ENCODE results near the gene ADAMTS9.
"Not testable (repeated sequence)": the region's sequence is repeated elsewhere in the genome, so short reads cannot be mapped to it uniquely, and the experiment has no call there.

The ADAMTS9 gene

DNA sequence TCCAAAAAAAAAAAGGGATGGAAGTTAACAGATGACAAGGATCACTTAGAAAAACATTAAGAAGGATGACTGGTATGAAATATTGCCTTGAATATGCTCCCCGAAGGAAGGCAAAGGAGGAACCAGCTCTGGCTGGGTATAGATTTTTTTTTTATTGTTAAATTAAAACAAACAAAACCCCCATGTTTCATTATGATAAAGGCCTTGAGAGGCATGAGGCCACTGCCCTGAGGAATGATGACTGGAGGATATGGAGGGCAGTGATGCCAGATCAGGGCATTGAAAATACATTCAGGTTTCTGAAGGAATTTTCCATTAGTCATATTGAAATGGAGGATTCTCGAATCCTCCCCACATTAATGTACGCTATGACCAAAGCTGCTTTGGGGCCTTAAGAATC is 120.9 kb downstream of the ADAMTS9 start:
- no peak for DNase-seq

DNA sequence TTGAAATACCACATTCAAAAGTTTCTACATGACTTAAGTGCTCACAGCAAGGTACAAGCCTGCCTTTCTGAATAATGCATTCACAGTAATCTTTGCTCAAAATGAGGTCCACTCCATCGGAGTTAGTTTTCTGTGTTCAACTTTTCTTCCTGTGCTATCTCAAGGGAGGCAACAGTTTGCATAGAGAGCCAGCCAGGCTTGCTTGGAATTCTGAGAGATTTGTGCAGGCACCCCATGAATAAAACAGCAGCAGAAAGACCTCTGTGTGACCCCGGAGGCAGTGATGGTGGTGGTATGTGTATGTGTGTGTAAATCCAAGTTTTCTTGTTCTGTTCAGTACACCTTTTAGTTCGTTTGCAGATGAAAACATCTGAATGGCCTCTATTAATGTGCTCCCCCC is 124.0 kb downstream of the ADAMTS9 start:
- DNase-seq, result no peak

- no peak for DNase-seq
Observed at GRCh38 chr3:64561868-64562267, 125.9 kb downstream of the ADAMTS9 start.

GRCh38 chr3:64561325-64561843 is 126.4 kb downstream of the ADAMTS9 start:
- DNase-seq, result no peak

GRCh38 chr3:64560791-64561190 is 127.0 kb downstream of the ADAMTS9 start:
- no peak for DNase-seq

- DNase-seq, result no peak
Observed at GRCh38 chr3:64559588-64559987, 128.2 kb downstream of the ADAMTS9 start.

DNA sequence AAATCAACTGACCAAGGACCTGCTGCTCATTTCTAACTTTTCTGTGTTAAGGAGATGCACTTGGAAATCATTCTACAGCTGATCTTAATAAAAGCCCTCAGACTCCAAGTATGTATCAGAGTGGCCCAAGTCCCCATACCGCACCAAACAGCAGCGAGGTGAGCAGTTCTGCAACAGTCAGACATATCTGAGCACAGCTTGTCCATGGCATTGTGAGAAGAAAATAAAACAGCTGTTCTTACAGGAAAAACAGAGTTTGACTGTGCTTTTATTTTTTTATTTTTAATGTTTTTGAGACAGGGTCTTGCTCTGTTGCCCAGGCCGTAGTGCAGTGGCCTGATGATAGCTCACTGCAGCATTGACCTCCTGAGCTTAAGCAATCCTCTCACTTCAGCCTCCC is 131.8 kb downstream of the ADAMTS9 start:
- DNase-seq, result no peak

- no peak for DNase-seq
Observed at GRCh38 chr3:64555351-64555750, 132.4 kb downstream of the ADAMTS9 start.

- DNase-seq, result no peak
Observed at GRCh38 chr3:64554096-64554920, 133.5 kb downstream of the ADAMTS9 start.

DNA sequence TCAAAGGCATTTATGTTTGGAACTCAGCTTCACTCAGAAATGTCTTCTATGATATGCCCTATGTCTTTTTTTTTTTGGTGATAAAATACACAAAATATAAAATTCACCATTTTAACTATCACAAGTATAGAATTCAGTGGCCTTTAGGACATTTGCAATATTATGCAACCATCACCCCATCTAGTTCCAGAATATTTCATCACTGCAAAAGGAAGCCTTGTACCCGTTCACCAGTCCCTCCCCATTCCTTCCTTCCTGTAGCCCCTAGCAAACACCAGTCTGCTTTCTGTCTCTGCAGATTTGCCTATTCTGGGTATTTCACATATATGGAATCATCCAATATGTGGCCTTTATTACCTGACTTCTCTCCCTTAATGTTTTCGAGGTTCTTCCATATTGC is 134.8 kb downstream of the ADAMTS9 start:
- no peak for DNase-seq

GRCh38 chr3:64552160-64552559 is 135.6 kb downstream of the ADAMTS9 start:
- no peak for DNase-seq

GRCh38 chr3:64551697-64552096 is 136.1 kb downstream of the ADAMTS9 start:
- DNase-seq, result no peak

DNA sequence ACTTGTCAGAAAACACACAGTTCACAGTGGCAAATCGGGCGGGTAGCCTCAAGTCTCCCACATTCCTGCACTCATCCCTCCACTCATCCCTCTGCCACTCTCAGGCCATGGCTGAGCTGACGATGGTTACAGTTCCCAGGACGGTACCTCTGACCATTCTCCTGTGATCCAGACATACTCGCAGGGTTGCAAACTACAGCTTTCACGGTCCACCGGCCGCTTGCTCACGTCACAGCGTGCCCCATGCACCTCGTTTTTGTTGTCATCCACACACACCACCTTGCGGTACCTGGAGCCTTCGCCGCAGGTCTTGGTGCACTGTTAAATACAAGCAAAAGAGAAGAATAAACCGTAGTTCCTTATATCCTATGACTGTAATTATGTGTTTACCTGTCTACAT is 137.1 kb downstream of the ADAMTS9 start:
- no peak for DNase-seq

DNA sequence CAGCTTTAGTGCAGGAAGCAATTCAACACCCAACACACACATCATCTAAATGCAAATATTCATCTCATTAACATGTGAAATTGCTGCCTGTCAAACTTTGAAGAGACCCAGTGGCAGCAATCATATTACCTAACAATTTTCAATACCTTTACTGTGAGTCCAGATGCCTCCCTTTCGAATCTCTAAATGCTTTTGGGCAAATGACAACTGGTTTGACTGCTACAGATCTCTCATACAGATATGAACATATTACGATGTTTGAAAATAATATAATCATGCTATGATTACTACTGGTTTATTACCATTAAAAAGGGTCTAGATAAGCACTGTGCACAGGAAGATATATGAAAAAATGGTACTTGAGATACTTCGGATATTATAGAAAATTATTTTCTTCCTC is 137.9 kb downstream of the ADAMTS9 start:
- no peak for DNase-seq

- DNase-seq, result no peak
Observed at GRCh38 chr3:64548200-64548889, 139.5 kb downstream of the ADAMTS9 start.

GRCh38 chr3:64546856-64547255 is 140.9 kb downstream of the ADAMTS9 start:
- no peak for DNase-seq

GRCh38 chr3:64545239-64545638 is 142.6 kb downstream of the ADAMTS9 start:
- DNase-seq, result not testable (repeated sequence)

DNA sequence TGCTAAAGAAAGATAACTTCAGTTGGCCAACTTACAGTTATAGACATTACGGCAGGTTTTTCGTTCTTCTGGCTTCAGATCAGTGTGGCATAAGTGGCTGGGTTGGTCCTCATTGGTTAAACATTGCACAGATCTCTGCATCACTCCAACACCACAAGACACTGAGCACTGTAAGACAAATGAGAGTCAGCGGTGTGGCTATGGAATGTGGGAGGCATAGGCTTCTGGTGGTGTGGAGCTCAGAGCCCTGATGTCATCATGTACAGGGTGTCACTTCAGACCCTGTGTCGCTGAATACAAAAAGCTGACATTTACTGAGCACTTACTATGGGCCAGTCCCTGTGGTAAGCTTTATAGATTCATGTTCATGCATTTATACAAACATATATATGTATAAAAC is 146.0 kb downstream of the ADAMTS9 start:
- DNase-seq, result no peak

GRCh38 chr3:64539451-64540196 is 148.2 kb downstream of the ADAMTS9 start:
- DNase-seq, result no peak

- no peak for DNase-seq
Observed at GRCh38 chr3:64536166-64536565, 151.6 kb downstream of the ADAMTS9 start.

GRCh38 chr3:64533617-64534317 is 154.0 kb downstream of the ADAMTS9 start:
- DNase-seq, result peak; percentile 63 to 87 (median 78)

DNA sequence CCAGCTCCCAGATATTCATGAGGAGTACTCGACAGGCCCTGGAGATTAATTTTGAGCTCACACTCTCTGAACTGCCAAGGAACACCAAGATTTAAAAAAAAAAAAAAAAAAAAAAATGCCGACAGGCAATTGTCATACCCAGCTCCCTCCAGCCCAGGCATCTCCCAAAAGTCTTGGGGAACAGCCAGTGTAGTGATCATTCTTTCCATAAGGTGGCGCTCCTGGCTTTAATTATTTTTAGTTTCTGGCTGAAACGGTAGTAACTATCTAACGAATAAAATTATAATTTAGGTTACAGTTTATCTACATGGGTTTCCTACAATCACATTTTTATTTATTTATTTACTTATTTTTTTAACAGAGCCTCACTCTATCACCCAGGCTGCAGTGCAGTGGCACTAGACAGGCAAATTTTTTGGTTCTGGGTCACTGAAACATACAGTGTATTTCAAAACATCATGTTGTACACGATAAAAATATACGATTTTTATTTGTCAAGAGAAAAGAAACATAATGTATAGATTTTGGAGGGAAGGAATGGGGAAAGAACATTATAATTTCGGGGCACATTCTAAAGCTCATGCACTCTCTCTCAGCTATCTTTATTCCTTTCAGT is 157.3 kb downstream of the ADAMTS9 start:
- DNase-seq, result peak; percentile 15 to 59 (median 58)

Measured in NCI-H1417 (cell line).